GM12878 (cell line): ENCODE results near the gene HINT3. TPM values are rescaled to one million over a fixed set of nuclear protein-coding genes. Genes with fewer than 3 reads are reported as not detected.

Experiments
- ATAC-seq: fragments of 200-7000 bp; cut with Tn5 transposase; 3 replicates; pipeline ENCODE4 v1.9.1; 2020; ENCODE audit warnings: mild to moderate bottlenecking, moderate library complexity
- BruUV-seq: library from RNA; stranded (reverse); fragments of 400-500 nt; replicated peaks from 2 replicates; lab custom pipeline; 2021; lab: Mats Ljungman, UMichigan
- CTCF ChIA-PET: fragments of 300-600 bp; sonication (Branson Sonifier 250); formaldehyde crosslinking; extraction: SDS; loops from one replicate; lab custom pipeline; 2021; ENCODE audit warnings: inconsistent platforms; lab: Yijun Ruan, JAX
- POLR2A ChIA-PET: fragments of 350-600 bp; formaldehyde crosslinking; extraction: SDS; loops from one replicate; lab custom pipeline; 2021; ENCODE audit warnings: inconsistent platforms; lab: Charles Lee
- RAD21 ChIA-PET: fragments of 300-600 bp; sonication (Branson Sonifier 250); formaldehyde crosslinking; loops from one replicate; lab custom pipeline; 2023; ENCODE audit warnings: antibody characterized with exemption; ENCODE audit not compliant: unreplicated experiment; lab: Charles Lee
- SMC1A ChIA-PET: fragments of 300-600 bp; sonication (Branson Sonifier 250); formaldehyde crosslinking; loops from one replicate; lab custom pipeline; 2023; ENCODE audit not compliant: unreplicated experiment, uncharacterized antibody; lab: Charles Lee
- DNase-seq: peaks from one replicate; pipeline ENCODE4 v3.0.0-alpha.2; 2011; ENCODE audit warnings: low read depth, low spot score
- FAIRE-seq: peaks from 3 replicates; lab custom pipeline; 2011; peaks lifted over from hg19 to GRCh38; lab: Jason Lieb, UNC
- H2AFZ ChIP-seq: 2 replicates; pipeline ENCODE4 v1.6.0; 2011; ENCODE audit warnings: low read depth, low read length, control low read depth; ENCODE audit not compliant: control insufficient read depth
- H3K27ac ChIP-seq: 2 replicates; pipeline ENCODE4 v1.5.1; 2011; ENCODE audit warnings: control low read depth; ENCODE audit not compliant: control insufficient read depth, insufficient read depth
- H3K27me3 ChIP-seq, 2 experiments: replicated peaks in 1 of 2; 2 replicates each; pipeline versions ENCODE4 v1.6.0 to v1.6.1; 2011; ENCODE audit warnings: low read length in 1 of 2; ENCODE audit not compliant: control insufficient read depth in 2 of 2, insufficient read depth in 2 of 2
- H3K36me3 ChIP-seq, 2 experiments: 2 replicates each; pipeline ENCODE4 v1.5.1; 2011; ENCODE audit warnings: low read length in 1 of 2; ENCODE audit not compliant: control insufficient read depth in 2 of 2, insufficient read depth in 2 of 2
- H3K4me1 ChIP-seq: 2 replicates; pipeline ENCODE4 v1.6.1; 2011; ENCODE audit warnings: mild to moderate bottlenecking, low read length, moderate library complexity, mixed read lengths; ENCODE audit not compliant: control insufficient read depth, insufficient read depth
- H3K4me2 ChIP-seq: 2 replicates; pipeline ENCODE4 v1.6.0; 2011; ENCODE audit warnings: control low read depth; ENCODE audit not compliant: control insufficient read depth, insufficient read depth
- H3K4me3 ChIP-seq: fragments of 200-600 bp; sonication (generic); 2 replicates; pipeline ENCODE4 v1.5.1; 2016
- H3K79me2 ChIP-seq: 2 replicates; pipeline ENCODE4 v1.6.0; 2011; ENCODE audit warnings: low read length; ENCODE audit not compliant: control insufficient read depth, insufficient read depth
- H3K9ac ChIP-seq: 2 replicates; pipeline ENCODE4 v1.8.0; 2011; ENCODE audit warnings: low read length, control low read depth, mixed read lengths; ENCODE audit not compliant: control insufficient read depth, insufficient read depth
- H3K9me3 ChIP-seq: replicated peaks from 3 replicates; pipeline ENCODE4 v1.5.1; 2011; ENCODE audit warnings: mild to moderate bottlenecking, low read length; ENCODE audit not compliant: control insufficient read depth, insufficient read depth
- H4K20me1 ChIP-seq: 2 replicates; pipeline ENCODE4 v1.6.0; 2011; ENCODE audit not compliant: control insufficient read depth, insufficient read depth
- ATF3 ChIP-seq: IDR thresholded peaks from 2 replicates; pipeline ENCODE4 v1.6.1; 2011; ENCODE audit warnings: low read depth, mild to moderate bottlenecking, low read length, moderate library complexity, borderline replicate concordance; ENCODE audit errors: extremely low read depth
- BMI1 ChIP-seq: fragments of 450-650 bp; IDR thresholded peaks from 2 replicates; pipeline ENCODE4 v1.6.1; 2016; ENCODE audit warnings: mild to moderate bottlenecking, moderate library complexity, borderline replicate concordance
- HDAC6 ChIP-seq: fragments of 200-600 bp; sonication (generic); IDR thresholded peaks from one replicate; pipeline ENCODE4 v1.8.0; 2017; ENCODE audit warnings: antibody characterized with exemption; ENCODE audit not compliant: unreplicated experiment
- IRF4 ChIP-seq: IDR thresholded peaks from 2 replicates; pipeline ENCODE4 v1.6.1; 2011; ENCODE audit warnings: low read depth, low read length
- KDM1A ChIP-seq: fragments of 200-600 bp; sonication (generic); IDR thresholded peaks from 2 replicates; pipeline ENCODE4 v1.6.1; 2016; ENCODE audit warnings: borderline replicate concordance
- MXI1 ChIP-seq: fragments of 150-350 bp; IDR thresholded peaks from 2 replicates; pipeline ENCODE4 v1.6.1; 2011; ENCODE audit warnings: low read depth, mild to moderate bottlenecking, inconsistent platforms, low read length, improper control_type of control experiment
- MYB ChIP-seq: fragments of 150-350 bp; IDR thresholded peaks from 2 replicates; pipeline ENCODE4 v1.6.1; 2014; ENCODE audit warnings: mild to moderate bottlenecking, low read depth, low read length, borderline replicate concordance
- NFIC ChIP-seq: IDR thresholded peaks from 2 replicates; pipeline ENCODE4 v1.6.1; 2012; ENCODE audit warnings: low read depth, mild to moderate bottlenecking, inconsistent platforms, low read length, moderate library complexity
- PAX5 ChIP-seq: IDR thresholded peaks from 2 replicates; pipeline ENCODE4 v1.6.1; 2011; ENCODE audit warnings: low read depth, low read length, borderline replicate concordance
- SMARCA5 ChIP-seq: fragments of 450-650 bp; IDR thresholded peaks from 2 replicates; pipeline ENCODE4 v1.6.1; 2017; ENCODE audit warnings: mild to moderate bottlenecking
- SP1 ChIP-seq: IDR thresholded peaks from one replicate; pipeline ENCODE4 v1.6.1; 2011; ENCODE audit warnings: low read depth, low read length
- WGBS: methylation state at CpG from one replicate; pipeline ENCODE4 v1.1.6; 2016; ENCODE audit warnings: low lambda C conversion rate; ENCODE audit not compliant: insufficient replicate concordance, insufficient coverage; ENCODE audit errors: missing lambda C conversion rate; 5-methylcytosine and 5-hydroxymethylcytosine counted together
- in situ Hi-C: fragments of 300-500 bp; cut with MboI; formaldehyde crosslinking; loops from 9 replicates; pipeline ENCODE4 v1.14.3; 2018; ENCODE audit warnings: mixed read lengths
- intact Hi-C: fragments of 100-400 bp; cut with micrococcal nuclease; formaldehyde crosslinking; loops from one replicate; pipeline ENCODE4 v1.14.2; 2022; ENCODE audit not compliant: unreplicated experiment
- polyA plus RNA-seq, 11 experiments: library from polyadenylated mRNA; depleted of rRNA in 4 of 11; unstranded in 6 of 11; stranded (reverse) in 5 of 11; fragments of >200 nt; fragmentation: Nextera tagmentation in 4 of 11; fragmentation: Illumina TruSeq in 1 of 11; extraction: Ambion mirVana in 4 of 11; extraction: Trizol in 1 of 11; gene quantifications; 1 replicate in 1 of 11; 2 replicates in 10 of 11; pipeline versions ENCODE4 v1.2.1 to v1.2.3, GENCODE V29; 2011 to 2016; ENCODE audit warnings: inconsistent platforms in 2 of 11, missing spikeins in 2 of 11, low read depth in 1 of 11
- total RNA-seq, 4 experiments: library from RNA; depleted of rRNA in 3 of 4; stranded (reverse); fragments of >200 nt in 3 of 4; fragmentation: Illumina TruSeq in 1 of 4; extraction: Trizol in 1 of 4; gene quantifications; 2 replicates each; pipeline versions ENCODE4 v1.2.1 to v1.2.3, GENCODE V29; 2013 to 2021
- TF ChIP-seq, protein P1 (sequence below): fragments of 450-650 bp; IDR thresholded peaks from 2 replicates; pipeline ENCODE4 v1.6.1; 2018; ENCODE audit warnings: borderline replicate concordance, mild to moderate bottlenecking; ENCODE audit not compliant: partially characterized antibody
- TF ChIP-seq, protein P2 (sequence below): fragments of 450-650 bp; conservative IDR thresholded peaks from 2 replicates; pipeline ENCODE4 v1.6.1; 2017; ENCODE audit warnings: mild to moderate bottlenecking, moderate library complexity

Gene HINT3
- total and polyA plus RNA-seq, 10 of the 15 experiments (the other 5 are each of a cell fraction or from before 2014, with no cell fraction given) = 0.72 to 9.1 (median 5.4) TPM

GRCh38 chr6:125968493-125968892 lies 11.9 kb downstream of the HINT3 start:
- Histone ChIP-seq H3K27ac (no peak overlapping the region), H3K9ac (no peak overlapping the region)

GRCh38 chr6:125970760-125971159 lies 14.2 kb downstream of the HINT3 start:
- no peak for DNase-seq
- H3K79me2 ChIP-seq = no peaks in the 10 kb centered on the region
- no peak overlapping the region for H3K4me2 ChIP-seq
- SMC1A ChIA-PET = interaction anchor here (1.1 to 3.5 kb wide), 16 partner anchors 9 to 657 kb away, joined by 3 to 19 read pairs (median 4); partner anchors contain the start of genes HINT3, NCOA7 and TRMT11
- H4K20me1 ChIP-seq = no peaks in the 10 kb centered on the region
- no peaks in the 10 kb centered on the region for H3K27me3 ChIP-seq
- RAD21 ChIA-PET = interaction anchor here (0.6 to 2.7 kb wide), 9 partner anchors 14 to 1147 kb away, joined by 3 to 14 read pairs (median 4); partner anchors contain the start of genes HINT3, NCOA7 and TRMT11
- intact Hi-C loops (no loop called here), in situ Hi-C loops (loop anchor here (5.0 kb wide), 1 partner anchor 658 kb away; no protein-coding TSS in a partner anchor)
- no peak overlapping the region for H2AFZ ChIP-seq
- H3K36me3 ChIP-seq = peaks cover 0 to under 1% of the 10 kb centered on the region in 2 experiments; a peak in 2 of 4 replicates
- no peak overlapping the region for H3K27ac ChIP-seq
- no peak for FAIRE-seq
- H3K9me3 ChIP-seq = no peaks in the 10 kb centered on the region
- no peak for ATAC-seq
- 0% methylated on average over 2 of the region's 2 CpGs for WGBS
- BruUV-seq = no TSS peak
- CTCF ChIA-PET = interaction anchor here (0.6 to 8.2 kb wide), 11 partner anchors 10 to 217 kb away, joined by 3 to 183 read pairs (median 4); partner anchors contain the start of gene HINT3
- no peak overlapping the region for H3K9ac ChIP-seq
- no peaks in the 10 kb centered on the region for H3K4me1 ChIP-seq
- H3K4me3 ChIP-seq = no peak overlapping the region
- POLR2A ChIA-PET = interaction anchor here (0.7 to 1.5 kb wide), 3 partner anchors 9 to 180 kb away, joined by 3 to 5 read pairs (median 4); partner anchors contain the start of gene NCOA7
- no peak for TF ChIP-seq BMI1
- no peak for TF ChIP-seq SMARCA5
- TF ChIP-seq IRF4 = no peak
- TF ChIP-seq, protein P1, sequence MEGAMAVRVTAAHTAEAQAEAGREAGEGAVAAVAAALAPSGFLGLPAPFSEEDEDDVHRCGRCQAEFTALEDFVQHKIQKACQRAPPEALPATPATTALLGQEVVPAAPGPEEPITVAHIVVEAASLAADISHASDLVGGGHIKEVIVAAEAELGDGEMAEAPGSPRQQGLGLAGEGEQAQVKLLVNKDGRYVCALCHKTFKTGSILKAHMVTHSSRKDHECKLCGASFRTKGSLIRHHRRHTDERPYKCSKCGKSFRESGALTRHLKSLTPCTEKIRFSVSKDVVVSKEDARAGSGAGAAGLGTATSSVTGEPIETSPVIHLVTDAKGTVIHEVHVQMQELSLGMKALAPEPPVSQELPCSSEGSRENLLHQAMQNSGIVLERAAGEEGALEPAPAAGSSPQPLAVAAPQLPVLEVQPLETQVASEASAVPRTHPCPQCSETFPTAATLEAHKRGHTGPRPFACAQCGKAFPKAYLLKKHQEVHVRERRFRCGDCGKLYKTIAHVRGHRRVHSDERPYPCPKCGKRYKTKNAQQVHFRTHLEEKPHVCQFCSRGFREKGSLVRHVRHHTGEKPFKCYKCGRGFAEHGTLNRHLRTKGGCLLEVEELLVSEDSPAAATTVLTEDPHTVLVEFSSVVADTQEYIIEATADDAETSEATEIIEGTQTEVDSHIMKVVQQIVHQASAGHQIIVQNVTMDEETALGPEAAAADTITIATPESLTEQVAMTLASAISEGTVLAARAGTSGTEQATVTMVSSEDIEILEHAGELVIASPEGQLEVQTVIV = no peak
- TF ChIP-seq, protein P2, sequence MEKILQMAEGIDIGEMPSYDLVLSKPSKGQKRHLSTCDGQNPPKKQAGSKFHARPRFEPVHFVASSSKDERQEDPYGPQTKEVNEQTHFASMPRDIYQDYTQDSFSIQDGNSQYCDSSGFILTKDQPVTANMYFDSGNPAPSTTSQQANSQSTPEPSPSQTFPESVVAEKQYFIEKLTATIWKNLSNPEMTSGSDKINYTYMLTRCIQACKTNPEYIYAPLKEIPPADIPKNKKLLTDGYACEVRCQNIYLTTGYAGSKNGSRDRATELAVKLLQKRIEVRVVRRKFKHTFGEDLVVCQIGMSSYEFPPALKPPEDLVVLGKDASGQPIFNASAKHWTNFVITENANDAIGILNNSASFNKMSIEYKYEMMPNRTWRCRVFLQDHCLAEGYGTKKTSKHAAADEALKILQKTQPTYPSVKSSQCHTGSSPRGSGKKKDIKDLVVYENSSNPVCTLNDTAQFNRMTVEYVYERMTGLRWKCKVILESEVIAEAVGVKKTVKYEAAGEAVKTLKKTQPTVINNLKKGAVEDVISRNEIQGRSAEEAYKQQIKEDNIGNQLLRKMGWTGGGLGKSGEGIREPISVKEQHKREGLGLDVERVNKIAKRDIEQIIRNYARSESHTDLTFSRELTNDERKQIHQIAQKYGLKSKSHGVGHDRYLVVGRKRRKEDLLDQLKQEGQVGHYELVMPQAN = no peak
- no peak for TF ChIP-seq MXI1
- TF ChIP-seq ATF3 = no peak
- TF ChIP-seq KDM1A = no peak
- TF ChIP-seq HDAC6 = no peak
- TF ChIP-seq SP1 = no peak

More at GRCh38 chr6:125968493-125968892, 11.9 kb downstream of the HINT3 start:
- BruUV-seq = no TSS peak
- no peaks in the 10 kb centered on the region for H3K9me3 ChIP-seq
- H3K27me3 ChIP-seq = no peaks in the 10 kb centered on the region
- ChIA-PET SMC1A (interaction anchor here (1.2 to 3.5 kb wide), 2 partner anchors 13 to 187 kb away, joined by 5 to 19 read pairs; partner anchors contain the start of gene HINT3), RAD21 (no interaction called here), CTCF (interaction anchor here (1.6 to 4.9 kb wide), 3 partner anchors 11 to 187 kb away, joined by 3 to 34 read pairs (median 13); partner anchors contain the start of gene HINT3), POLR2A (no interaction called here)
- ATAC-seq (no peak), FAIRE-seq (no peak), DNase-seq (no peak)
- no peaks in the 10 kb centered on the region for H3K4me1 ChIP-seq
- H3K4me2 ChIP-seq = no peak overlapping the region
- H3K36me3 ChIP-seq = no peaks in the 10 kb centered on the region; a peak in 2 of 4 replicates
- no peak overlapping the region for H2AFZ ChIP-seq
- TF ChIP-seq PAX5 (no peak), NFIC (no peak), MYB (no peak)
- 3% methylated on average over 2 of the region's 2 CpGs for WGBS
- H4K20me1 ChIP-seq = no peaks in the 10 kb centered on the region
- H3K79me2 ChIP-seq = no peaks in the 10 kb centered on the region
- no peak overlapping the region for H3K4me3 ChIP-seq
- in situ Hi-C loops = no loop called here
- intact Hi-C loops = no loop called here
